GM21360 (cell line): ENCODE measurements around the gene CFI.

Experiments
- ATAC-seq: cut with Tn5 transposase; IDR thresholded peaks from one replicate; pipeline ENCODE4 v1.9.1; 2021; ENCODE audit warnings: mild to moderate bottlenecking, moderate library complexity; ENCODE audit not compliant: unreplicated experiment

CFI gene

GRCh38 chr4:109735566-109736365 lies 66.0 kb downstream of the CFI start:
- no peak for ATAC-seq

- no peak for ATAC-seq
Measured at GRCh38 chr4:109733728-109734127, 68.1 kb downstream of the CFI start.

GRCh38 chr4:109730619-109731545 lies 70.9 kb downstream of the CFI start:
- ATAC-seq: no peak

- ATAC-seq: peak; percentile 78
Measured at GRCh38 chr4:109729718-109730618, 71.8 kb downstream of the CFI start, which contains the start of gene PLA2G12A. Gene PLA2G12A, minus strand, starts transcription at chr4:109730070. Its CDS starts 261 bp downstream, at chr4:109729809.

- no peak for ATAC-seq
Measured at GRCh38 chr4:109729117-109729717, 72.6 kb downstream of the CFI start.

- ATAC-seq: no peak
Measured at GRCh38 chr4:109728385-109728784, 73.4 kb downstream of the CFI start.

- ATAC-seq: no peak
Measured at GRCh38 chr4:109723110-109723509, 78.7 kb downstream of the CFI start.

- ATAC-seq: no peak
Measured at GRCh38 chr4:109722357-109722756, 79.4 kb downstream of the CFI start.

GRCh38 chr4:109721033-109721432 lies 80.8 kb downstream of the CFI start:
- ATAC-seq: no peak

- no peak for ATAC-seq
Measured at GRCh38 chr4:109719604-109720003, 82.2 kb downstream of the CFI start.

- ATAC-seq: no peak
Measured at GRCh38 chr4:109718759-109719158, 83.0 kb downstream of the CFI start.

- no peak for ATAC-seq
Measured at GRCh38 chr4:109713500-109713899, 88.3 kb downstream of the CFI start.

- peak; percentile 98 for ATAC-seq
Measured at GRCh38 chr4:109708990-109709389, 92.8 kb downstream of the CFI start.

- ATAC-seq: no peak
Measured at GRCh38 chr4:109708435-109708834, 93.4 kb downstream of the CFI start.

- ATAC-seq: no peak
Measured at GRCh38 chr4:109703664-109704361, 98.0 kb downstream of the CFI start.

- ATAC-seq: peak; percentile 76
Measured at GRCh38 chr4:109702950-109703663, 98.7 kb downstream of the CFI start, which contains the start of gene CASP6. Gene CASP6, minus strand, starts transcription at chr4:109703445. Its CDS starts 50 bp downstream, at chr4:109703395.

GRCh38 chr4:109701566-109702410 lies 100.0 kb downstream of the CFI start:
- ATAC-seq: no peak
